Choroid plexus epithelial cell (primary cell): ENCODE measurements around the gene SPINT2.
"Not testable (repeated sequence)": the region's sequence is repeated elsewhere in the genome, so short reads cannot be mapped to it uniquely, and the experiment has no call there.

ENCODE experiments used
- DNase-seq: peaks from one replicate; pipeline ENCODE4 v3.0.0-alpha.2; 2010; ENCODE audit warnings: low read depth
- H3K4me3 ChIP-seq: 2 replicates; pipeline ENCODE4 v1.5.1; 2011; ENCODE audit warnings: low read depth, mild to moderate bottlenecking, control low read depth, low read length, moderate library complexity
- CTCF ChIP-seq: conservative IDR thresholded peaks from 2 replicates; pipeline ENCODE4 v1.5.1; 2011; ENCODE audit warnings: low read depth, mild to moderate bottlenecking, control low read depth, inconsistent platforms, low read length, moderate library complexity

SPINT2 gene

GRCh38 chr19:38223119-38223523 is 41.3 kb upstream of the SPINT2 start:
- H3K4me3 ChIP-seq, result no peak overlapping the region
- DNase-seq, result no peak
- TF ChIP-seq CTCF, result no peak

GRCh38 chr19:38223617-38224013 is 40.8 kb upstream of the SPINT2 start:
- H3K4me3 ChIP-seq, result peak overlapping the region; percentile 73

GRCh38 chr19:38224014-38224862 is 40.1 kb upstream of the SPINT2 start, which contains the start of gene DPF1:
DPF1 (minus strand) TSS chr19:38224222; CDS start chr19:38224142, 80 bp downstream.
- peak within 1 kb of the TSS; percentile 73 for H3K4me3 ChIP-seq
- peak; percentile 41 for TF ChIP-seq CTCF
- DNase-seq, result peak; percentile 55

More at GRCh38 chr19:38223617-38224013, 40.8 kb upstream of the SPINT2 start:
- TF ChIP-seq CTCF, result no peak
- DNase-seq, result no peak

GRCh38 chr19:38224863-38225218 is 39.5 kb upstream of the SPINT2 start:
- H3K4me3 ChIP-seq, DNase-seq: not testable (repeated sequence)

- no peak for DNase-seq
- H3K4me3 ChIP-seq, result no peak overlapping the region
- TF ChIP-seq CTCF, result no peak
Measured at GRCh38 chr19:38227287-38228004, 36.9 kb upstream of the SPINT2 start.

- no peak overlapping the region for H3K4me3 ChIP-seq
- TF ChIP-seq CTCF, result no peak
- DNase-seq, result no peak
Measured at GRCh38 chr19:38228005-38228377, 36.4 kb upstream of the SPINT2 start.

- DNase-seq, result no peak
- peak overlapping the region; percentile 22 for H3K4me3 ChIP-seq
- TF ChIP-seq CTCF, result no peak
Measured at GRCh38 chr19:38228491-38229439, 35.6 kb upstream of the SPINT2 start.
